ENCODE data around the gene HSBP1L1.

The HSBP1L1 gene

GRCh38 chr18:79963658-79964329 is 649 bp upstream of the HSBP1L1 start:
- no peak for TF ChIP-seq CTCF (IDR thresholded peaks at IDR 0.05; ENCODE audit: borderline replicate concordance, insufficient read depth, low read depth, low read length)

DNA sequence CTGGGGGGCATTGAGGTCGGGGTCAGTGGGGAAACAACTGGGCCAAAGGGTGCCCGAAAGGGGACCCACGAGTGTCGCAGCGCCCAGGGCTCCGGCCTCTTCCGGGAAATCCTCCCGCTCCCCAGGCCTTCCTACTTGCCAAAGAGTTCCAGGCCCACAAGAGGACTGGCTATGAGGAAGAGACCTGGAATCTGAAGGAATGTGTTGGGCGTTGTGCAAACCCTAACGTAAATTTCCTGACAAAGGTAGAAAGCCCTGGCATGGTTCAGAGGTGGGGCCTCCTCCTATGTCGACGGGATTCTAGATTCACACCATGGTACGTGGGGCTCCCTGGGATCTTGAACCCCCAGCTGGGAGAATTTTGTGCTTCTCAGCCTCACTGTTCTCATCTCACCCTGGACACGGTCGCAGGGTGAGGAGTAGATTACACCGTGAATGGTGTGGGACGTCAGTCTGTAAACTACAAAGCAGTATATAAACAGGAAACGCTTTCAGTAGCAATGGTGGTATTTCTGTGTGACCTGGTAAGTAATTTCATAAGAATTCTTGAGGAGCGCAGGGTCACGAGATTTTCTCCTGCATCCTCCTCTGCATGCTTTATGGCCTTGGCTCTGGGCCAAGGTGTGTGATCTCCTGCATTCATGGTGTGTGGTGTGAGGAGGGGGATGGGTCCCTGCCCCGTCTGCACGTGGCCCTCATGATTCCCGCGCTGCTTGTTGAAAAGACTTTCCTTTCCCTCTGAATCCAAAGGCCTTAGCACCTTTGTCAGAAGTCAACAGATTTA is 868 bp downstream of the HSBP1L1 start:
- no peak for TF ChIP-seq CTCF (IDR thresholded peaks at IDR 0.05; ENCODE audit: borderline replicate concordance, insufficient read depth, low read depth, low read length)
- H3K4me3 ChIP-seq (ENCODE audit: low read depth, low read length): peak overlapping the region; percentile 60

More at GRCh38 chr18:79963658-79964329, 649 bp upstream of the HSBP1L1 start:
- H3K4me3 ChIP-seq (ENCODE audit: low read depth, low read length): peak overlapping the region; percentile 60

DNA sequence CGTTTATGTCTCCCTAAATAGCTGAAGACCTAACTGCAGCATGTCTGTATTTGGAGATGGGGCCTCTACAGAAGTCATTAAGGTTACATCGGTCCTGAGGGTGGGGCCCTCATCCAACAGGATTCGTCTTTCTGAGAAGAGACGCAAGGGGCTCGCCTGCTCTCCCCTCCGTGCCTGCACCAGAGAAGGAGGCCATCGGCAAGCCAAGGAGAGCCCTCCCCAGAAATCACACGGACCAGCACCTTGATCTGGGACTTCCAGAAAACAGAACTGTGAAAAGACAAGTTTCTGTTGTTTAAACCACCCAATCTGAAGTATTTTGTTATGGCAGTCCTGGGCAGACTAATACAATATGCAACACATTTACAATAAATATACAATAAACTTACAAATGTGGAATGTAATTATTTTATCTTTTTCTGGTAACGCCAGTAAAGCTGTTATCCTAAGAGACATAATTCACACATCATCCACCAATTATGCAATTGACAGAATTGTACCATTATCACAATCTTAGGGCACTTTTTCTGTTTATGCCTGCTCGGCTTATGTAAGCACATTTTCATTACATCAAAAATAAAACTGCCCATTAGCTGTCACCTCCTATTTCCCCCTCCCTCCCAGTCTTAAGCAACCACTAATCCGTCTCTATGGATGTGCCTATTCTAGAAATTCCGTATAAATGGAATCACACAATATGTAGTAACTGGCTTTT is 6.1 kb downstream of the HSBP1L1 start:
- no peak for TF ChIP-seq CTCF (IDR thresholded peaks at IDR 0.05; ENCODE audit: borderline replicate concordance, insufficient read depth, low read depth, low read length)
- no peak overlapping the region for H3K4me3 ChIP-seq (ENCODE audit: low read depth, low read length)

DNA sequence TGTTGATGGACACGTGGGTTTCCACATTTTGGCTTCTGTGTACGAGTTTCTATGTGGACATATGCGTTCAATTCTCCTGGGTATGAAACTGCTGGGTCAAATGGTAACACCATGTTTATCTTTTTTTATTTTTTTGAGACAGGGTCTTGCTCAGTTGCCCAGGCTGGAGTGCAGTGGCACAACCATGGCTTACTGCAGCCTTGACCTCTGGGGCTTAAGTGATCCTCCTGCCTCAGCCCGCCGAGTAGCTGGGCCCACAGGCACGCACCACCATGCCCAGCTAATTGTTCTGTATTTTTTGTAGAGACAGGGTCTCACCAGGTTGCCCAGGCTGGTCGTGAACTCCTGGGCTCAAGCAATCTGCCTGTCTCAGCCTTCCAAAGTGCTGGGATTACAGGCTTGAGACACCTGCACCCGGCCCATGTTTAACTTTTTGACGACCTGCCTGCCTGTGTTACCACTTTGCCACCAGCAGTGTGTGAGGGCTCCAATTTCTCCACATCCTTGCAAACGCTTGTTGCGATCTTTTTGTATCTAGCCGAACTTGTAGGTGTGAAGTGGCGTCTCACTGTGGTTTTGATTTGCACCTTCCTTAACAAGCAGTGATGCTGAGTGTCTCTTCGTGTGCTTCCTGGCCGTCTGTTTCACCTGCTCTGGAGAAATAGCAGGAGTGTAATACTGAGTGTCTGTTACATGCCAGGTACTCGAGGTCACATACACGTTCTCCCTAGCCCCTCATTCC is 6.9 kb downstream of the HSBP1L1 start:
- no peak for TF ChIP-seq CTCF (IDR thresholded peaks at IDR 0.05; ENCODE audit: borderline replicate concordance, insufficient read depth, low read depth, low read length)
- H3K4me3 ChIP-seq (ENCODE audit: low read depth, low read length): no peak overlapping the region

GRCh38 chr18:79971986-79972385 is 7.5 kb downstream of the HSBP1L1 start:
- TF ChIP-seq CTCF (IDR thresholded peaks at IDR 0.05; ENCODE audit: borderline replicate concordance, insufficient read depth, low read depth, low read length): no peak

GRCh38 chr18:79972720-79973119 is 8.3 kb downstream of the HSBP1L1 start:
- no peak overlapping the region for H3K4me3 ChIP-seq (ENCODE audit: low read depth, low read length)
- no peak for TF ChIP-seq CTCF (IDR thresholded peaks at IDR 0.05; ENCODE audit: borderline replicate concordance, insufficient read depth, low read depth, low read length)

More at GRCh38 chr18:79971986-79972385, 7.5 kb downstream of the HSBP1L1 start:
- H3K4me3 ChIP-seq (ENCODE audit: low read depth, low read length): no peak overlapping the region

All from GM12875 (cell line).